ENCODE data around the gene NSL1. TPM values are rescaled to one million over a fixed set of nuclear protein-coding genes. Genes with fewer than 3 reads are reported as not detected.

NSL1 gene
- polyA plus RNA-seq, 1 donor (not counting 4 experiments of a cell fraction or from before 2014, with no cell fraction given), result 25.5 TPM

GRCh38 chr1:212774584-212774983 is 17.0 kb downstream of the NSL1 start:
- no peak for DNase-seq (ENCODE audit: low read depth, low spot score)
- no peaks in the 10 kb centered on the region for H3K79me2 ChIP-seq (ENCODE audit: control insufficient read depth, insufficient read depth, low read length)
- no peak for FAIRE-seq
- no peak overlapping the region for H2AFZ ChIP-seq (ENCODE audit: control insufficient read depth, low read length)
- no peak overlapping the region for H3K27ac ChIP-seq (ENCODE audit: control insufficient read depth, insufficient read depth, low read length)
- H3K9me3 ChIP-seq (ENCODE audit: control insufficient read depth, low read depth, low read length), result no peaks in the 10 kb centered on the region
- no peak for TF ChIP-seq EZH2 (IDR thresholded peaks at IDR 0.05; ENCODE audit: low read length)
- TF ChIP-seq CTCF (optimal IDR thresholded peaks at IDR 0.05 in 1 of 3, IDR thresholded peaks at IDR 0.05 in 1 of 3, conservative IDR thresholded peaks at IDR 0.05 in 1 of 3; ENCODE audit: extremely low read depth in 1 of 3, insufficient read depth in 2 of 3, low read length in 3 of 3), result no peak
- H4K20me1 ChIP-seq (ENCODE audit: control insufficient read depth, extremely low read depth, insufficient read depth, low read length), result no peaks in the 10 kb centered on the region
- H3K27me3 ChIP-seq (ENCODE audit: control insufficient read depth, extremely low read depth, insufficient read depth, low read length), result no peaks in the 10 kb centered on the region
- no peaks in the 10 kb centered on the region for H3K4me1 ChIP-seq (ENCODE audit: control insufficient read depth, extremely low read depth, insufficient read depth, low read length)
- no peaks in the 10 kb centered on the region for H3K9me1 ChIP-seq (ENCODE audit: control insufficient read depth, extremely low read depth, insufficient read depth, low read length)
- no peak overlapping the region for H3K4me3 ChIP-seq (ENCODE audit: control insufficient read depth in 2 of 3, extremely low read depth in 1 of 3, insufficient read depth in 2 of 3, low read depth in 1 of 3, low read length in 3 of 3)
- no peak overlapping the region for H3K9ac ChIP-seq (ENCODE audit: control insufficient read depth, extremely low read depth, insufficient read depth, low read length)
- H3K4me2 ChIP-seq (ENCODE audit: control insufficient read depth, extremely low read depth, insufficient read depth, low read depth, low read length), result no peak overlapping the region
- dilution Hi-C loops (cut with MboI; ENCODE audit: extremely low pct_ligation_motif_present, low sequenced_read_pairs), result no loop called here
- H3K36me3 ChIP-seq (ENCODE audit: control insufficient read depth in 2 of 2, extremely low read depth in 1 of 2, insufficient read depth in 2 of 2, low read length in 2 of 2), result no peaks in the 10 kb centered on the region

DNA sequence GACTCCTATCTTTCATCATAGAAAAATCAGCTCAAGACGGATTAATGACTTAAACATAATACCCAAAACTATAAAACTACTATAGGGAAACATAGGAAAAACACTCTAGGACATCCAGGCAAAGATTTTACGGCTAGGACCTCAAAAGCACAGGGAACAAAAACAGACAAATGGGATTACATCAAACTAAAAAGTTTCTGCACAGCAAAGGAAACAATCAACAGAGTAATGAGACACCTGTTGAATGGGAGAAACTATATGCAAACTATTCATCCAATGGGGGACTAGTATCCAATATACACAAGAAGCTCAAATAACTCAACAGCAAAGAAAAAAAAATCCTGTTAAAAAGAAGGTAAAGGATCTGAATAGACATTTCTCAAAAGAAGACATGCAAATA is 18.6 kb downstream of the NSL1 start:
- Histone ChIP-seq H2AFZ (ENCODE audit: control insufficient read depth, low read length) (no peak overlapping the region), H3K4me2 (ENCODE audit: control insufficient read depth, extremely low read depth, insufficient read depth, low read depth, low read length) (no peak overlapping the region), H4K20me1 (ENCODE audit: control insufficient read depth, extremely low read depth, insufficient read depth, low read length) (no peaks in the 10 kb centered on the region), H3K79me2 (ENCODE audit: control insufficient read depth, insufficient read depth, low read length) (no peaks in the 10 kb centered on the region), H3K4me3 (ENCODE audit: control insufficient read depth in 2 of 3, extremely low read depth in 1 of 3, insufficient read depth in 2 of 3, low read depth in 1 of 3, low read length in 3 of 3) (no peak overlapping the region), H3K36me3 (ENCODE audit: control insufficient read depth in 2 of 2, extremely low read depth in 1 of 2, insufficient read depth in 2 of 2, low read length in 2 of 2) (no peaks in the 10 kb centered on the region), H3K9me1 (ENCODE audit: control insufficient read depth, extremely low read depth, insufficient read depth, low read length) (no peaks in the 10 kb centered on the region), H3K4me1 (ENCODE audit: control insufficient read depth, extremely low read depth, insufficient read depth, low read length) (no peaks in the 10 kb centered on the region), H3K27ac (ENCODE audit: control insufficient read depth, insufficient read depth, low read length) (no peak overlapping the region), H3K9me3 (ENCODE audit: control insufficient read depth, low read depth, low read length) (no peaks in the 10 kb centered on the region), H3K27me3 (ENCODE audit: control insufficient read depth, extremely low read depth, insufficient read depth, low read length) (no peaks in the 10 kb centered on the region), H3K9ac (ENCODE audit: control insufficient read depth, extremely low read depth, insufficient read depth, low read length) (no peak overlapping the region)
- no peak for FAIRE-seq
- TF ChIP-seq CTCF (optimal IDR thresholded peaks at IDR 0.05 in 1 of 3, IDR thresholded peaks at IDR 0.05 in 1 of 3, conservative IDR thresholded peaks at IDR 0.05 in 1 of 3; ENCODE audit: extremely low read depth in 1 of 3, insufficient read depth in 2 of 3, low read length in 3 of 3), result no peak
- dilution Hi-C loops (cut with MboI; ENCODE audit: extremely low pct_ligation_motif_present, low sequenced_read_pairs), result no loop called here
- DNase-seq (ENCODE audit: low read depth, low spot score), result no peak

Data from keratinocyte (primary cell).